ENCODE results near the gene PXK.
"Not testable (repeated sequence)": the region's sequence is repeated elsewhere in the genome, so short reads cannot be mapped to it uniquely, and the experiment has no call there.

The PXK gene

DNA sequence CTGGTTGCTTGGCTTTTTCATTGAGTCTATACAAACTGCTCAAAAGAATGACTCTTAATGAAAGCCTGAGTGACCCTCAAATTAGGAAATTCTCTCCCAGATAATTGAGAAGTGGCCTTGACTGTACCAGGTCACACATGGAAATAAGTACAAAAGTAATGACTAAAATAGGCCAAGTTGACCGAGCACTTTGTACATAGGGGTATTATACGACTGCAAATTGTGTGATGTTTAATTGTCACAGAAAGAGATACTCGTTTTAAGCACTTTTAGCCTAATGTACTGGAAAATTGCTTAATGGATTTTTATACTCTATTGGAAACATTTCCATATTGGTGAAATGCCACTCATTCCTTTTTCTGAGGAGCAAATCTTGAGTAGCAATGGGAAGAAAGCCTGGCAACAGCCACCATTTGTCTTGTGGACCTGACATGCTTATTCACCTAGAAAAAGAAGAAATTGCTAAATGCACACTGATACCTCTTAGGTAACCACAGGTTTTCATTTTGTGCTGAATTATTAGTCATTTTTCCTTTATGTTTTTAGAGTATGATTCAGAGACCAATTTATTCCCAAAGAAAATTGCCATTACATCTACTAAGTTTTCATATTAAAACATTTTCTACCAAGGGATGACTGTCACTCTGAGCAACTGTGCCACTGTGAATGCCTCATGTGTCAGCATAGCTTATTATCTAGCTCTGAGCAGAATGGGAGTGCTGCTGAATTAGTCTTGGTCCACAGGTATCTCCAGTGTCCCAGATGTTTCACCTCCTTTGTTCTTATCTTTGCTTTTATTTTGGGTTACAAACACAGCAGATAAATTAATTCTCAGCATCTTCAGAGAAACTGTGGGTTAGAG is 8.9 kb upstream of the PXK start:
- no peak for DNase-seq (ENCODE audit: low read depth)

DNA sequence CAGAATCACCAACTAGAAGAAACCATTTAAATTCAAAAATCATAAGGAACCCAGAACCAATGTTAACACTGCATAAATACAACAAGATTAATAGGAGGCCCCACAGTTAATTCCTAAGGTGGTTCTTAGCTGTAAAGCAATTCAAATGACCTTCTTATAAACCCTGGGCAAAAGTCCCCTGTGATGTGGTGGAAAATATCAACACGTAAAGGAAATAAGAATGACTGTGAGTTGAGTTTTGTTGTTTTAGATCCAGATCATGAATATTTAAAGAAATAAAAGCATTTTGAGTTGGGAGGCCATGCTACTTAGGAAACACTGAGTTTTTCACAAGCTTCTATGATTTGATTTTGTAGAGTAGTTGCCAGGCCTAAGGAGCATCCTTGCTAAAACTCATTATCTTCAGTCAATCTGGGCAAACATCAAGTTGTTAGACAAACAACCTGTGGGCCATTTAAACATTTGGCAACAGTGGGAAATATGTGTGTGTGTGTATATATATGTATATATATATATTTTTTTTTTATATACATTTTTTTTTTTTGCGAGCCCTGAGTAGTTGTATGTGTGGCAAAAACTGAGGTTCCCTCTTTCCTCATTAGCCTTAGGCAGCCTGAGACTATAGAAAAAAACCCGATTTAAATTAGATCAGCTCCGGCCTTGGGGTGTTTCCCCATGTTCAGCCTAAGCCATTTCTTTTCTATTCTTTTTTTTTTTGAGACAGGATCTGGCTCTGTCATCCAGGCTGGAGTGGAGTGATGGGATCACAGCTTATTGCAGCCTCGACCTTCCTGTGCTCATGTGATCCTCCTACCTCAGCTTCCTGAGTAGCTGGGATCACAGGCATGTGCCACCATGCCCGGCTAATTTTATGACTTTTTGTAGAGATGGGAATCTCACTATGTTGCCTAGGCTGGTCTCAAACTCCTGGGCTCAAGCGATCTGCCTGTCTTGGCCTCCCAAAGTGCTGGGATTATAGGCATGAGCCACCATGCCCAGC is 8.0 kb upstream of the PXK start:
- no peak for DNase-seq (ENCODE audit: low read depth)

DNA sequence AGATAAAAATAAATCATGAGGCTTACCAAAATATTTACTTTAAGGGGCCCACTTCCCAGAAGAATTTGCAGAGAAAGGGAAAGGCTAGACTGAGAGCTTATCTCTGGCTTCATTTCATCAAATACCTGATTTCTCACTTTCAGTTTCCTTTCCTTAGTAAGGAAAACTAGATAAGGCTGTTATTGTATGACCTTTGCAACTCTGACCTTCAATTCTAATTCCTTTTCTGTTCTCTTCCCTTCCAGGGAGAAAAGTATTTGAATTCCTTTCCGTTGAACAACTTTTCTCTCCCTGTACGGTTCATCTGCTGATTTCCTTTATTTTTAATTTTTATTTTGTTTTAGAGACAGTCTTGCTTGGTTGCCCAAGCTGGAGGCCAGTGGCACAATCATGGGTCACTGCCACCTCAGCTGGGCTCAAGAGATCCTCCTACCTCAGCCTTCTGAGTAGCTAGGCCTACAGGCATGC is 7.1 kb upstream of the PXK start:
- no peak for DNase-seq (ENCODE audit: low read depth)

DNA sequence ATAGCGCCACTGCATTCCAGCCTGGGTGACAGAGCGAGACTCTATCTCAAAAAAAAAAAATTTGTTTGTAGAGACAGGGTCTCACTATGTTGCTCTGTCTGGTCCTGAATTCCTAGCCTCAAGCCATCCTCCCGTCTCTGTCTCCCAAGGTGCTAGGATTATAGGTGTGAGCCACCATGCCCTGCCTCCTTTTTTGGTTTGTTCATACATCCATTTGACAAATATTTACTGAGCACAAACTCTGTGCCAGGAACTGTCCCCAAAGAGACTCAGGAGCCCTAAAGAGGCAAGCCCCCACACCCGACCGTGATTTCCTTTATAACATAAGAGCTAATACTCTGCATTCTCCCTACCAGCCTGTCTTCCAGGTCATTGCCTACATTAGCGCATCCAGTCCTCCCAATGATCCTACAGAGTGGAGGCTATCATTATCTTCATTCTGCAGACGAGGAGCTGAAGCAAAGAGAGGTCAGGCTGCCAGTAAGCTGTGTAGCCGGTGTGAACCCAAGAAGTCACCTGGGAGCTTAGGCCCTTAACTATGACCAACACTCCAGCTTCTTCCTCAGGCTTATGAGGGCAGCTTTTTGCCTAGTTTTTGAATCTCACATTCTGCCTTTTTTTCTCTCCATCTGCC is 6.3 kb upstream of the PXK start:
- no peak for DNase-seq (ENCODE audit: low read depth)

DNA sequence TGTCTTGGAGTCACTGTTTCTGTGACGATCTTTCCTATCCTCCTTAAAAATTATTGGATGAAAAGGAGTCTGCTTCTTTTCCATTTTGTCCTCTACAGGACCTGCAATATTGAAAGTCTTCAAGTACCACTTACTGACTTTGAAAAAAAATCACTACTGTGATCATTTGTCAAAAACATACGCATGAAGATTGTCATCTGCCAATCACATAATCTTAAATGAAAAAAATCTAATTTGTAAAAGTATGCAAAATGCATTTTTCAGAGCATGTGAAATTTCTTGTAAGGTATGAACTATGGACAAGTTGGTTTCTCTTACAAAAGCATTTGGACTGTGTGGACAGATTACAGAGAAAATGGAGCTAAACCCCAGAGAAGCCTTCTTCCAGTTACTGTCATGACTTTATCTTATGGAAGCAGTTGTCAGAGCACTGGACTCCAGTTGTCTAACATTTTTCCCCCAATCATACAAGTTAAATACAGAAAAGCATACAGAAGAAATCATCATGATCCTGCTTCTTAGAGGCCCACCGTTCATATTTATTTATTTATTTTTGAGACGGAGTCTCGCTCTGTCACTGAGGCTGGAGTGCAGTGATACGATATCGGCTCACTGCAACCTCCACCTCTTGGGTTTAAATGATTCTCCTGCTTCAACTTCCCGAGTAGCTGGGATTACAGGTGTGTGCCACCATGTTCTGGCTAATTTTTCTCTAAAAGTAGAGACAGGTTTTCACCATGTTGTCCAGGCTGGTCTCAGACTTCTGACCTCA is 3.4 kb upstream of the PXK start:
- no peak for DNase-seq (ENCODE audit: low read depth)

DNA sequence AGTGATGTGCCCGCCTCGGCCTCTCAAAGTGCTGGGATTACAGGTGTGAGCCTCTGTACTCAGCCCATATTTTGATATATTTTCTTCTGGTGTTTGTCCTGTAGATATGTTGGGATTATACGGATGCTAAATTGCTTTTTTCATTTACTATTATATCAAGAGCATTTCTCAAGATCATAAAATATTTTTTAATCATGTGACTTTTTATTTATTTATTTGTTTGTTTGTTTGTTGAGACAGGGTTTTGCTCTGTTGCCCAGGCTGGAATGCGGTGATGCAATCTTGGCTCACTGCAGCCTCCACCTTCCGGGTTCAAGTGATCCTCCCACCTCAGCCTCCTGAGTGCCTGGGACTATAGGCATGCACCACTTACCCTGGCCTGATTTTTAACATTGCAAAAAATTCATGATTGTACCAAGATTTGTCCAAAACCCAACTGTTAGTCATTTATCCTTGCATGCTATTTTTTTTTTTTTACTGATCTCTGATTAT is 2.7 kb upstream of the PXK start:
- DNase-seq (ENCODE audit: low read depth) = no peak

DNA sequence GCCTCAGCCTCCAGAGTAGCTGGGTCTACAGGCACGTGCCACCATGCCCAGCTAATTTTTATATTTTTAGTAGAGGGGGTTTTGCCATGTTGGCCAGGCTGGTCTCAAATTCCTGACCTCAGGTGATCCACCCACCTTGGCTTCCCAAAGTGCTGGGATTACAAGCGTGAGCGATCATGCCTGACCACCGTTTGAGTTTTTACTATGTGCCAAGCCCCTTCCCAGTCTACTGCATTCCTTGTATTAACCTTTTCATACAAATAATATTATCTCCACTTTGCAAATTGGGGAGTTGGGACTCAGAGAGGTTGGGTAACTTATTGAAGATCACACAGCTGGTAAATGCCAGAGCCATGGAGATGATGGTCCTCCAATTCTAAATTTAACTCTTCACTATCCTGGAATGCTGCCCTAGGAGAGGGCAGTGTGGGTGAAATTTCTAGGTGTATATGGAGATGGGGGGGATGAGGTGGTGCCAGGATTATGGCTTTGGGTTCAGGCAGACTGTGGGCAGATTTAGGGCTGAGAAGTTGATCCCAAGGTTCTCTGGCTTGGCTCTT is 1.0 kb upstream of the PXK start:
- DNase-seq (ENCODE audit: low read depth) = no peak

DNA sequence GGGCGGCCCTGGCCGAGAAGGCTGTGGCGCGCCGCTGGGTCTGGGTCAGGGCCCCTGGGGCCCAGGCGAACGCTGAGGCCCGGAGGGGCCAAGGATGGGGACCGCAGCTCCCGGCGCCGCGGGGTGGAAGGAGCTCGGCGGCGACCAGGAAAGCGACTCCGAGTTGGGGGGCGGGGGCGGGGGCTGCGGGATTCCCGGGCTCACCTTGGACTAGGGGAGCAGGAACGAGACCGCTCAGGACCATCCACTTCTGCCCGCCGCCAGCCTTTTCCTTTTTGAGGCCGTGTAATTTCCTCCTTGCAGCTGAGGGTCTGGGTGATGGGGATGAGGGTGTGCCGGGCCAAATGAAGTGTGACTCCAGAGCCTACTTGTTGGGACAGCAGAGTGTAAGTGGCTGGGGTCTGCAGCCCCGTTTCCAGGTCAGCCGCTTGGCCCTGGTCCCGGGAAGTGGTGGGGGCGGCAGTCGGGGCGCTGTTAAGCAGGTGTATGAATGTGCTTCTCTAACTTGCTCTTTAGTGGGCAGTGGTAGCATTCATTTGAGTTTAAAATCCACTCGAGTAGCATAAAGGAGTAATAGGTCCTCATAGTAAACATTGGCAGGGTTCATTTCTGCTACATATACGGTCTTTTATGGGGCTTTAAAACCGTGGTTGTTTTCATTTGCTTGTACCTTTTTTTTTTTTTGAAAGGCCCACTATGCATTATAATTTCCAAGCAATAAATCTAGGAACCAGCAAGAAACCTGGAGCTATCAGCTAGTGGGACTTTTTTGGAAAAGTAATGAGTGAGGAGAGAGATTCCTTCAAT is 717 bp downstream of the PXK start:
- DNase-seq (ENCODE audit: low read depth) = no peak

DNA sequence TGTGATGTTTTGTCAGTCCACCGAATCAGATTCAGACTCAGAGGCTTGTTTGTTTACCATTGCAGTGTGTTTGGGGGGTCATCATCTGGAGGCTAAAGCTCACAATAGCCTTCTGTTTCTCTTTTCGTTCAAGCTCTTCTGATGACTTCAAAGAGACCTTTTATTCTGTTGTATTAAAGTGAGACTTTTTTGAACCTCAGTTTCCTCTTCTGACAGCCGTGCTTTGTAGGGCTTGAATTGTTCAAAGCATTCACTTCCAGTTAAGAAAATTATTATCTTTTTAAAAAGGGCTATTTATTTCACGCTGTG is 1.3 kb downstream of the PXK start:
- DNase-seq (ENCODE audit: low read depth) = no peak

DNA sequence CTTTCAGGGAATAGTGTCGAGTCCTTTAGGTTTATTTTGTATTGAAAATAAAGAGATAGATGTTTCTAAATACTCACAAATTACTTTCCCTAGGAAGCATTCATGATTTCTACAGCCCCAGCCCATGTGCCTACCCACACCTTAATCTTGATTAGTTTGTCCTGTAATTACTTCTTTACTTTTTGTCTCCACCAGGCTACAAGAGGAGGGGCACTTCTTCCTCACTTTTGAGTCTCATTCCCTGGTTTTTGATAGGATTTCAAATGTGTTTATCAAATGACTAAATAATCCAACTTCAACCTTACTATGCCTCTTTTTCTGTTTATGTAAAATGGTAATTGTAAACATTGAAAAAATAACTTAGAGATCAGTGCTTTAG is 1.8 kb downstream of the PXK start:
- no peak for DNase-seq (ENCODE audit: low read depth)

DNA sequence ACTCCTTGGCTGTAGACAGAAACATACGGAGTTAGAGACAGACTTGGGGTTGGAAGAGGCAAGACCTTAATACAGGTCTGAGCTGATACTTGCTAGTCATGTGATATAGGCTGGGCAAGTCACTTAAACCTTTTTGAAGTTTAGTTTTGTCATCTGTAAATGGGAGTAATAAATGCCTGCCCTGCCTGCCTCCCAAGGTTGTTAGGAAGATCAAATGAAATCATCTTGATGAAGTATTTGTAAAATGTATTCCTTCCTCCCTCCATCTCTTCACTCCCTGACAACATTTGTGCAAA is 2.9 kb downstream of the PXK start:
- no peak for DNase-seq (ENCODE audit: low read depth)

DNA sequence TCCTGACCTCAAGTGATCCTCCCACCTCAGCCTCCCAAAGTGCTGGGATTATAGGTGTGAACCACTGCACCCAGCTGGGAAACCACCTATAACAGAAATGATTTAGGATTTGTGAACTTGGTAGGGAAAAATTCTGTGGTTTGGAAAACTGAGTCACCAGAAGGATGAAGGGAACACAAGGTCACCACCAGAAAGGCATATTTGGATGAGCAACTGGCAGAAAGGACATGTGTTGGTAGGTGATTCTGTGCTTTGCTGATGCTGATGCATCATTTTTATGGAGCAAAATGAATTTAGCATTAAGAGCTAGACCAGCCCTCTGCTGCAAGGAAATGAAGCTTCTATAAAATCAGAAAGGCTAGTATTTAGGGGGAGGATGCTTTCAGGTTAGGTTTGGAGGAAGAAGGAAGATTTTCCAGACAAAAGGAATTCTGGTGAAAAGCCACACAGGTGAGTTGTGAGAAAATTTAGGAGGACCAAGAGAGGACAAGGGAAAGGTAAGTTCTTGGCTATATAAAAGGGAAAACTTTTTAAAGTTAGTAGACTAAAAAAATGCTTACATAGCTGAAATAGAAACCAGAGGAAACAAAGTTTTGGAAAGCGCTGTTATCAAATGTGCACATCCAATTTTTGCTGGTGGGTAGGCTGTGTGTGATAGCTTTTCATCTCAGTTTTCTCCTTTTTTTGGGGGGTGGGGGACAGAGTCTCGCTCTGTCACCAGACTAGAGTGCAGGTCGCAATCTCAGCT is 3.6 kb downstream of the PXK start:
- DNase-seq (ENCODE audit: low read depth) = no peak

DNA sequence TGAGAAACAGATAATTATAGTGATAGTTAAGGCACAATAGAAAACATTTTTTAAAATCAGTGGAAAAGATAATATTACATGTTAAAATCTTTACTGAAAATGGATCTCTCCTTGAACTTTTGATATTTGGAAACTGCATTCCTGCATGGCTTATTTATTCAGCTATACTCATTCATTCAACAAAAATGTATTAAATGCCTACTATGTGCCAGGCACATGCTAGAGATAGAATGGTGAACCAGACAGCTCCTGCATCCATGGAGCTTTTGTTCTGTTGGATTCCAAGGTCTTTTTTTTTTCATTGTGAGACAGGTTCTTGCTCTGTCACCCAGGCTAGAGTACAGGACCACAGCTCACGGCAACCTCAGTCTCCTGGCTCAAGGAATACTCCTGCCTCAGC is 4.5 kb downstream of the PXK start:
- DNase-seq (ENCODE audit: low read depth) = no peak

DNA sequence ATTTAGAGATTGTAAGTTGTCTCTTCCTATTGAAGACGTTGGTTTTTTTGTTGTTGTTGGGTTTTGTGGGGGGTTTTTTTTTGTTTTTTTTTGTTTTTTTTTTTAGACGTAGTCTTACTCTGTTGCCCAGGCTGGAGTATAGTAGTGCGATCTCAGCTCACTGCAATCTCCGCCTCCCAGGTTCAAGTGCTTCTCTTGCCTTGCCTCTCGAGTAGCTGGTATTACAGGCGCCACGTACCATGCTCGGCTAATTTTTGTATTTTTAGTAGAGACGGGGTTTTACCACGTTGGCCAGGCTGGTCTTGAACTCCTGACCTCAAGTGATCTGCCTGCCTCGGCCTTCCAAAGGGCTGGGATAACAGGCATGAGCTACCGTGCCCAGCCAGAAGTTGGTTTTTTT is 6.5 kb downstream of the PXK start:
- not testable (repeated sequence) for DNase-seq (ENCODE audit: low read depth)

DNA sequence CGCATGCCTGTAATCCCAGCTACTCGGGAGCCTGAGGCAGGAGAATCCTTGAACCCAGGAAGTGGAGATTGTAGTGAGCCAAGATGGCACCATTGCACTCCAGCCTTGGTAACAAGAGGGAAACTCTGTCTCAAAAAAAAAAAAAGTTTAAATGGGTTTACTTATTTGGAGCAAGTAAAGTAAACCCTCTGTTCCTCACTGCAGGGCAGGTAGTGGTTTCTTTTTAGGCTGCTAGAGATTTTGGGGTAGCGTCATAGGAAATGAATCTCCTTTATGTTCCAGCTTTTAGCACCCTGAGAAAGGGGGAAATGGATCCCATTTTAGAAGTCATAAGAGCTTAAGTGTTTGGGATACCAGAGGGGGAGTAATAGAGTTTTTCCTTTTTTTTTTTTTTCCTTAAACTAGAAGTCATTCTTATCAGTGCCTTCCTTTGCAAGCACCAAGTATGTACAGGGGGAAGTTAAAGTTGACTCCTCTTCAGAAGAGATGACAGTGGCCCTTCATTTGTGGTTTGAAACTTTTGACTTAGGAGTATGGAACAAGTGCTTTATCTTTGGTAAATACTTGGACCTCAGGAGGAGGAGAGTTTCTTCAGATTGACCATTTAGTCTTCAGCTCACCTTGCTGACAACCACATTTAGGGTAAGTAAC is 8.0 kb downstream of the PXK start:
- no peak for DNase-seq (ENCODE audit: low read depth)

DNA sequence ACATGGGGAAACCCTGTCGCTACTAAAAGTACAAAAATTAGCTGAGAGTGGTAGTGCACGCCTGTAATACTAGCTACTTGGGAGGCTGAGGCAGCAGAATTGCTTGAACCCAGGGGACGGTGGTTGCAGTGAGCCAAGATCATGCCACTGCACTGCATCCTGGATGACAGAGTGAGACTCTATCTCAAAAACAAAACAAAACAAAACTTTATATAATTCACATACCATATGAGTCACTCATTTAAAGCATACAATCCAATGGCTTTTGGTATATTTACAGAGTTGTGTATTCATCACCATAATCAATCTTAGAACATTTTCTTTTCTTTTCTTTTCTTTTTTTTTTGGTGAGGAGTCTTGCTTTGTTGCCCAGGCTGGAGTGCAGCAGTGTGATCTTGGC is 8.7 kb downstream of the PXK start:
- DNase-seq (ENCODE audit: low read depth) = no peak

DNA sequence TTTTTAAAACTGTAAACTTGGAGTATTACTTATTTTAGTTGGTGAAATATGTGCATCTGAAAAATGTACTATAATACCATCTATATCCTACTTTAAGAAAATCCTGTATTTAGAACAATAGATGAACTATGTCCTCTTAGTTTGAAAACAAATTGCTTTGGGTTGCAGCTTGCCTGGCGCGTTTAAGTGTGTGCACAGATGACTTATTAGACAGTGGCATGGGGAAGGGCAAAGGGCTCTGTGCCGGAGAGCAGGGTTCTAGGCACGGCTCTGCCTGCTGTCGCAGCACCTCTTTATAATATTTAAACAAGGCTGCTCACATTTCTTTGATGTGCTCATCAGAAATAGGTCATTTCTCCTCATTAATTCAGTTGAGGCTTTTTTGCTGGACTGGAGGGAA is 10.0 kb downstream of the PXK start:
- no peak for DNase-seq (ENCODE audit: low read depth)

DNA sequence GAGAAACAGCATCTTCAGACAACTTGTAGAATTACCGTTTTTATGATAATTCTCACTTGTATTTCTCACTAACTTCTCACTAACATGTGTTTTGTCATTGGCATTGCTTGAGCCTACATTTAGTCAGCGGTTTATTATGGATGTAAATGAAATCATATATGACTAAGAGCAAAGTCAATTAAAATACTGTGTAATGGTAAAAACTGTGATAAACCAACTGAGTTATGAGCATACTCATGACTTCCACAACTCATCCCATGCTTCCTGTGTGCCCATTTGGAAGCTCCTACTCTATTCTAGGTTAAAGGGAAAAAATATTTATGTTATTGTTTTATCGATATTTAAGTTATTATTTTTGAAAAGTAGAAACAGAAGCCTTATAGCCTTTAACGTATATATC is 12.8 kb downstream of the PXK start:
- DNase-seq (ENCODE audit: low read depth) = no peak

DNA sequence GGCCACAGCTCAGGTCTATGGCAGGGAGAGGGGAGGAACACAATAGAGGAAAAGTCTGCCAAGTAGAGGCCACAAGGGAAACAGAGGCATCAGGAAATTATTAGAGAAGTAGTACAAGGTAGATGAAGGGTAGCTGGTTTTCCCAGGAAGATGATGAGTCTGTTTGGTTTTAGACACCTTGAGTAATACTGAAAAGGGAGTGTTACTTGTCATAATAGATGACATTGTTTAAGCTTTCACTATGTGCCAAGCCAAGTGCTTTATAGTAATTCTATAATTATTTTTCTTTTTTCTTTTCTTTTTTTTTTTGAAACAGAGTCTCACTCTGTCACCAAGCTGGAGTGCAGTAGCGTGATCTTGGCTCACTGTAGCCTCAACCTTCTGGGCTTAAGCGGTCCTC is 13.7 kb downstream of the PXK start:
- DNase-seq (ENCODE audit: low read depth) = no peak

DNA sequence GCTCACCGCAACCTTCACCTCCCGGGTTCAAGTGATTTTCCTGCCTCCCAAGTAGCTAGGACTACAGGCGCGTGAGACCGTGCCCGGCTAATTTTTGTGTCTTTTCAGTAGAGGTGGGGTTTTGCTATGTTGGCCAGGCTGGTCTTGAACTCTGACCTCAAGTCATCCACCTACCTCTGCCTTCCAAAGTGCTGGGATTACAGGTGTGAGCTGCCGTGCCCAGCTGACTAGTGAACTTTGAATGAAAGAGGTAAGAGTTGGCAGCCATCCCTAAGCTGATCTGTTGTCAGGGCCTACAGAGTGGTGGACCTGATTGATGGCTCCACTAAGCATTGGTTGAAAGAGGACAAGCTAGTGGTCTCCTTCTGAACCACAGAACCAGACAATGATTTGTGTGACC is 15.3 kb downstream of the PXK start:
- DNase-seq (ENCODE audit: low read depth) = no peak
